NOMO-1 treated with dmso at 0.1 percent for 144 hours (cell line): Measurements from ENCODE around the gene SEPHS2.
"Not testable (repeated sequence)": the region's sequence is repeated elsewhere in the genome, so short reads cannot be mapped to it uniquely, and the experiment has no call there.

Experiments used
- DNase-seq: peaks from one replicate; lab custom pipeline; 2025; ENCODE audit not compliant: unreplicated experiment; lab: John Stamatoyannopoulos, UW

SEPHS2 gene

GRCh38 chr16:30445408-30446202, at the start of gene SEPHS2:
SEPHS2 (minus strand) TSS chr16:30445874; CDS start chr16:30445727, 147 bp downstream.
- peak; percentile 98 for DNase-seq

GRCh38 chr16:30494709-30495108, 49.0 kb upstream of the SEPHS2 start:
- no peak for DNase-seq

GRCh38 chr16:30493941-30494488, 48.3 kb upstream of the SEPHS2 start:
- no peak for DNase-seq

DNA sequence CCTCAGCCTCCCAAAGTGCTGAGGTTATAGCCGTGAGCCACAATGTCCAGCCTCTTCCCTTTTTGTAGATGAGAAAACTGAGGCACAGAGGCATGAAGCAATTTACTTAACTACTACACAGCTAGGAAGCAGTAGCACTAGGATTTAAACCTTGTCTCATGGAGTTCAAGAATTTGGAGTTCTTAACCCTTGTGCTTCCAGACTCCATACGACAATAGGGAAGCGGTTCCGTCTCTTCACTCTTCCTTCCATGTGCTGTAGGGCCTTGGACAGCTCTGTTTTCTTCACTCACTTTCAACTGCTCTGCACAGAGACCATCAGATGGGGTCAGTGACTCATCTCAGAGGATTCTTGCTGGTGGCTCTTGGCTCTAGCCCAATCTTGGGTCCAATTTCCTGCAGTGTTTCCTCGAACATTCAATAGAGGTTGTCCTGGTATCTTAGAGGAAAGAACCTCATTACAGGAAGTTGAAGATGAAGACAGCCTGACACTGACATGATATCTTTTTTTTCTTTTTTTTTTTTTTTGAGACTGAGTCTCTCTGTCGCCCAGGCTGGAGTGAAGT, 46.2 kb upstream of the SEPHS2 start:
- no peak for DNase-seq

DNA sequence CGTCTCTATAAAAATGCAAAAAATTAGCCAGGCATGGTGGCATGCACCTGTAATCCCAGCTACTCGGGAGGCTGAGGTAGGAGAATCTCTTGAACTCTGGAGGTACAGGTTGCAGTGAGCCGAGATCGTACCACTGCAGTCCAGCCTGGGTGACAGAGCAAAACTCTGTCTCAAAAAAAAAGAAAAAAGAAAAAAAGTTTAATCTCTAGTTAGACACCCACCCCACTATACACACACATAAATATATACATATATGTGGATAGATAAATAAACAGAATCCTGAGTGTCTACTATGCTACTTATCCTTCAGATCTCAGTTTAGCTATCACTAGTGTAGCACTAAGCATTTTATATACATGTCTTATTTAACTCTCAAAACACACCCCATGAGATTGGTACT, 45.6 kb upstream of the SEPHS2 start:
- DNase-seq: no peak

GRCh38 chr16:30490210-30490609, 44.5 kb upstream of the SEPHS2 start:
- DNase-seq: no peak

GRCh38 chr16:30488764-30489605, 43.3 kb upstream of the SEPHS2 start:
- no peak for DNase-seq

DNA sequence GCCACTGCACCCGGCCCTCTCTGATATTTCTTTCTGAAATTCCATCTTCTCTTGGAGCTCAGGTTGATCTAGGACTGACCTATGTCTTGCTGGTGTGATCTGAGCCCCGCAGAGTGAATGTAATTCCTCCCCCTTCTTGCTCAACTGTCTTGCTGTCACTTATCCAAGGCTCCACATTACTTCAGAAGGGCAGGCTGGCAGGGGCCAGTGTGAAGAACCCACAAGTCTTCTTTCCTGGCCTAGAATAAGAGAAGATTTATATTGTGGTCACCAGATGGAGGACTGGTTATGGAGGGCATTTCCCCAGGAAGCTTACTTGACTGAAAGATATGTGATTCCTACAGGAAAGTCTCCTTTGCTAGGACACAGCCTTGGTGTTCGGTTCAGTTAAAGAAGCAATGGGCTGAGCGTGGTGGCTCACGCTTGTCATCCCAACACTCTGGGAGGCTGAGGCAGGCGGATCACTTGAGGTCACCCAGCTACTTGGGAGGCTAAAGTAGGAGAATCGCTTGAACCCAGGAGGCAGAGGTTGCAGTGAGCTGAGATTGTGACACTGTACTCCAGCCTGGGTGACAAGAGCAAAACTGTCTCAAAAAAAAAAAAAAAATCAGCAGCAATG, 40.3 kb upstream of the SEPHS2 start:
- no peak for DNase-seq

DNA sequence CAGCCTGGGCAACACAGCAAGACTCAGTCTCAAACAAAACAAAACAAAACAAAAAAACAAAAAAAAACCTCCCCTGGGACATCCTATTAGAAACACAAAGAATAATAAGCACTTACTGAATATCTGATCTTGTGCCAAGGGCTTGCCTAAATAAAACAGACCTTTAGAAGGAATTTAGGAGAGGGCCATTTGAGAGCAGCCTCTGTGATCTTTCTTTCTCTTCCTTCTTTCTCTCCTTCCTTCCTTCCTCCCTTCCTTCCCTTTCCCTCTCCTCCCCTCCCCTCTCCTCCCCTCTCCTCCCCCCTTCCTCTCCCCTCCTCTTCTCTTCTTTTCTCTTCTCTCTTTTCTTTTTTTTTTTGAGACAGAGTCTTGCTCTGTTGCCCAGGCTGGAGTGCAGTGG, 39.2 kb upstream of the SEPHS2 start:
- DNase-seq: no peak

- DNase-seq: no peak
These were observed 36.7 kb upstream of the SEPHS2 start for GRCh38 chr16:30482366-30482765.

- DNase-seq: no peak
These were observed 35.7 kb upstream of the SEPHS2 start for GRCh38 chr16:30481381-30481780.

GRCh38 chr16:30478766-30479478, 33.2 kb upstream of the SEPHS2 start:
- DNase-seq: no peak

DNA sequence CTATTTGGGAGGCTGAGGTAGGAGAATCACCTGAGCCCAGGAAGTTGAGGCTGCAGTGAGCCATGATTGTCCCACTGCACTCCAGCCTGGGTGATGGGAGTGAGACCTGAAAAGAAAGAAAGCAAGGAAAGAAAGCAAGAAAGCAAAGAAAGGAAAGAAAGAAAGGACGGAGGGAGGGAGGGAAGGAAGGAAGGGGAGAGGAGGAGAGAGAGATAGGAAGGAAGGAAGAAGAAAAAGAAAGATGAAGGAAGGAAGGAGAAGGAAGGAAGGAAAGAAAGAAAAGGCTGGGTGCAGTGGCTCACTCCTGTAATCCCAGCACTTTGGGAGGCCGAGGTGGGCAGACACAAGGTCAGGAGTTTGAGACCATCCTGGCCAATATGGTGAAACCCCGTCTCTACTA, 32.1 kb upstream of the SEPHS2 start:
- DNase-seq: not testable (repeated sequence)

GRCh38 chr16:30476991-30477390, 31.3 kb upstream of the SEPHS2 start:
- DNase-seq: no peak

GRCh38 chr16:30474684-30475083, 29.0 kb upstream of the SEPHS2 start:
- DNase-seq: no peak

DNA sequence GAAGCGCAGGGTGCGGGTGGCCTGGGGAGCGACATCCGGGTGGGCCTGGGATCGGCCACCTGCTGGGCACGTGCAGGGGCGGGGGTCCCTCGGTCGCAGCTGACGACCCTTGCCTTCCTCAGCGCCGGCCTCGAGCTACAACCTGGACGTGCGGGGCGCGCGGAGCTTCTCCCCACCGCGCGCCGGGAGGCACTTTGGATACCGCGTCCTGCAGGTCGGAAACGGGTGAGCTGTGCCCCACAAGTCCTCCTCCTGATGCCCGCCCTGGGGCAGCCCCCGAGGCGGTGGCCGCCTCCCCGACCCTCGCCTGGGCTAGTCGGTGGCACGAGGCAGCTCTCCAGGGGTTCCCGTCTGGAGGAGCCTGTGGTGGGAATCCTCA, 28.4 kb upstream of the SEPHS2 start:
- DNase-seq: no peak

GRCh38 chr16:30473231-30474073, 27.8 kb upstream of the SEPHS2 start:
- DNase-seq: no peak

- DNase-seq: peak; percentile 83
These were observed 26.8 kb upstream of the SEPHS2 start, which contains the start of gene ITGAL for GRCh38 chr16:30472328-30472942. ITGAL (plus strand) TSS chr16:30472742; CDS start chr16:30472838, 96 bp downstream.

DNA sequence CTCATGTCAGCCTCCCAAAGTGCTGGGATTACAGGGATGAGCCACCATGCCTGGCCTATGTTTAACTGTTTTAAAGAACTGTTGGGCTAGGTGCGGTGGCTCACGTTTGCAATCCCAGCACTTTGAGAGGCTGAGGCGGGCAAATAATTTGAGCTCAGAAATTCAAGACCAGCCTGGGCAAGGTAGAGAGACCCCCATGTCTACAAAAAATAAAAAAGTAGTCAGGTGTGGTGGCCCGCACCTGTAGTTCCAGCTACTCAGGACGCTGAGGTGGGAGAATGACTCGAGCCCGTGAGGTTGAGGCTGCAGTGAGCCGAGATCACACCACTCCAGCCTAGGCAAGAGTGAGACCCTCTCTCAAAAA, 24.9 kb upstream of the SEPHS2 start:
- no peak for DNase-seq
